Brain microvascular endothelial cell (primary cell): ENCODE results near the gene HDAC6.
"Not testable (repeated sequence)": the region's sequence is repeated elsewhere in the genome, so short reads cannot be mapped to it uniquely, and the experiment has no call there.

Source experiments
- DNase-seq: peaks from one replicate; pipeline ENCODE4 v3.0.0-alpha.2; 2020
- H3K27ac ChIP-seq: fragments of 250-450 bp; sonication (Bioruptor Pico); 2 replicates; pipeline ENCODE4 v1.5.1; 2020; ENCODE audit warnings: mild to moderate bottlenecking, moderate library complexity
- H3K27me3 ChIP-seq: fragments of 250-450 bp; sonication (Bioruptor Pico); replicated peaks from 2 replicates; pipeline ENCODE4 v1.5.1; 2020; ENCODE audit warnings: mild to moderate bottlenecking
- H3K36me3 ChIP-seq: fragments of 250-450 bp; sonication (Bioruptor Pico); replicated peaks from 2 replicates; pipeline ENCODE4 v1.5.1; 2020; ENCODE audit warnings: mild to moderate bottlenecking
- H3K4me3 ChIP-seq: 2 replicates; pipeline ENCODE4 v1.5.1; 2011; ENCODE audit warnings: low read depth, mild to moderate bottlenecking, control low read depth, low read length, moderate library complexity
- CTCF ChIP-seq: IDR thresholded peaks from 2 replicates; pipeline ENCODE4 v1.5.1; 2011; ENCODE audit warnings: low read depth, mild to moderate bottlenecking, moderate library complexity, low read length, control low read depth, inconsistent platforms; ENCODE audit errors: missing control alignments
- in situ Hi-C: cut with HindIII; loops from 2 replicates; pipeline ENCODE4 v1.10.0; 2017; ENCODE audit warnings: low sequenced_read_pairs, low pct_ligation_motif_present

Gene HDAC6

DNA sequence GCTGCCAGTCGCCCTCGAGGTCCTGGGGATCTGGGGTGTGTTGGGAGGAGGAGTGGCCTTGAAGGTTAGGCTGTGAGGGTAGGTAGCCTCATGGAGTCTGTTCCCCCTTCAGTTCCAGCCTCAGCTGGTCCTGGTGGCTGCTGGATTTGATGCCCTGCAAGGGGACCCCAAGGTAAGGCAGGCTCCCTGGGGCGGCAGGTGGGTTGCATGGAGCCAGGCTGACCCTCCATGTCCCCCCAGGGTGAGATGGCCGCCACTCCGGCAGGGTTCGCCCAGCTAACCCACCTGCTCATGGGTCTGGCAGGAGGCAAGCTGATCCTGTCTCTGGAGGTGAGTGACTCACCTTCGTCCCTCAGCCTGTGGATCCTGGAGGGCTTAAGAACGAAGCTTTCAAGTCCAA, 12.9 kb downstream of the HDAC6 start:
- TF ChIP-seq CTCF, result no peak
- no peak overlapping the region for H3K27ac ChIP-seq
- H3K4me3 ChIP-seq, result no peak overlapping the region
- H3K27me3 ChIP-seq, result no peaks in the 10 kb centered on the region
- H3K36me3 ChIP-seq, result no peaks in the 10 kb centered on the region
- in situ Hi-C loops, result no loop called here
- DNase-seq, result no peak

DNA sequence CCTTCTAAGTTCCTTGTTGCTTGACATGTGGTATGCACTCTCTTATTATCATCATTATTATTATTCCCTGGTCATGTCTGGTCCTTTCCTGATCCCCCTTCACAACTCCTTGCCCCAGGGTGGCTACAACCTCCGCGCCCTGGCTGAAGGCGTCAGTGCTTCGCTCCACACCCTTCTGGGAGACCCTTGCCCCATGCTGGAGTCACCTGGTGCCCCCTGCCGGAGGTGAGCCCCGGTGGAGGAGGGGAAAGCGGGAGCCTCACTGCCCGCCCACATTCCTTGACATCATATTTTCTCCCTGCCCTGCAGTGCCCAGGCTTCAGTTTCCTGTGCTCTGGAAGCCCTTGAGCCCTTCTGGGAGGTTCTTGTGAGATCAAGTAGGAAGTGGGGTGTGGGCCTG, 13.4 kb downstream of the HDAC6 start:
- no peak for TF ChIP-seq CTCF
- no peaks in the 10 kb centered on the region for H3K36me3 ChIP-seq
- no peak overlapping the region for H3K27ac ChIP-seq
- H3K4me3 ChIP-seq, result no peak overlapping the region
- no peak for DNase-seq
- H3K27me3 ChIP-seq, result no peaks in the 10 kb centered on the region
- in situ Hi-C loops, result no loop called here

DNA sequence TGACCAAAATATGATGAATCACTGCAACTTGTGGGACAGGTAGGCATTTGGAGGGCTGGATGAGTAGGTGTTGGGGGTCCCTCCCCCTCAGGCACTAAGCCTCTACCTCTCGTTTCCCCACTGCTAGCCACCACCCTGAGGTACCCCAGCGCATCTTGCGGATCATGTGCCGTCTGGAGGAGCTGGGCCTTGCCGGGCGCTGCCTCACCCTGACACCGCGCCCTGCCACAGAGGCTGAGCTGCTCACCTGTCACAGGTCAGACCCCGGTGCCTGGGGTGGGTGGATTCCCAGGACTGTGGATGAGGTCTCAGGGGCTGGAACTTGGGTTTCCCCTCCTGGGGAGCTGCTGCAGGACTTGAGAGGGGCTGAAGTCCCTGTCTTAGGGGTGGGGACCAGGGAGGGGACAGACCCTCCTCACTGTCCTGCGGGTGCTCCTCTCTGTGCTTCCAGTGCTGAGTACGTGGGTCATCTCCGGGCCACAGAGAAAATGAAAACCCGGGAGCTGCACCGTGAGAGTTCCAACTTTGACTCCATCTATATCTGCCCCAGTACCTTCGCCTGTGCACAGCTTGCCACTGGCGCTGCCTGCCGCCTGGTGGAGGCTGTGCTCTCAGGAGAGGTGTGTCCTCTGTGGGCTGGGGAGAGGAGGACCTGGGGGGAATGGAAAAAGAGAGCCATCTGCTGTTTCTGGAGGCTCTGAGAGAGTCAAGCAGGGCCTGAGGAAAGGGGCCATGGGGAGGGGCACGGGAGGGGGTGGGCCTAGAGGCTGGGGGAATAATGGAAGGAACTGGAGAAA, 14.3 kb downstream of the HDAC6 start:
- in situ Hi-C loops, result no loop called here

DNA sequence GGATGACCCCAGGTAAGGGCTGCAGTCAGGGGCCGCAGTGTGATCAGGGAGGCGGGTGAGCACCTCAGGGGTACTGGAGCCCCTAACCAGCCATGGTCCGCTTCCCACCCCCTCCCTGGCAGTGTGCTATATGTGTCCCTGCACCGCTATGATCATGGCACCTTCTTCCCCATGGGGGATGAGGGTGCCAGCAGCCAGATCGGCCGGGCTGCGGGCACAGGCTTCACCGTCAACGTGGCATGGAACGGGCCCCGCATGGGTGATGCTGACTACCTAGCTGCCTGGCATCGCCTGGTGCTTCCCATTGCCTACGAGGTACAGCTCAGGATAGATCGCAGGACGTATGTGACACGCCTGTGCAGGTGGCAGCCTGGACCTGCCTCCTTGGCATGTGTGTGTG, 16.2 kb downstream of the HDAC6 start:
- in situ Hi-C loops, result no loop called here
- DNase-seq, result no peak
- Histone ChIP-seq H3K36me3 (no peaks in the 10 kb centered on the region), H3K27ac (no peak overlapping the region), H3K4me3 (no peak overlapping the region), H3K27me3 (no peaks in the 10 kb centered on the region)
- no peak for TF ChIP-seq CTCF

More for the DNA sequence above, 14.3 kb downstream of the HDAC6 start:
- Histone ChIP-seq H3K4me3 (no peak overlapping the region), H3K36me3 (no peaks in the 10 kb centered on the region), H3K27me3 (no peaks in the 10 kb centered on the region), H3K27ac (no peak overlapping the region)
- TF ChIP-seq CTCF, result no peak
- DNase-seq, result no peak

- in situ Hi-C loops, result no loop called here
- no peaks in the 10 kb centered on the region for H3K27me3 ChIP-seq
- H3K36me3 ChIP-seq, result no peaks in the 10 kb centered on the region
- no peak for DNase-seq
- no peak for TF ChIP-seq CTCF
- no peak overlapping the region for H3K27ac ChIP-seq
- H3K4me3 ChIP-seq, result no peak overlapping the region
Observed at GRCh38 chrX:48818866-48819265, 17.0 kb downstream of the HDAC6 start.

GRCh38 chrX:48819394-48819793, 17.5 kb downstream of the HDAC6 start:
- H3K27me3 ChIP-seq, DNase-seq, in situ Hi-C loops, H3K27ac ChIP-seq, H3K36me3 ChIP-seq, H3K4me3 ChIP-seq: not testable (repeated sequence)
